ENCODE results near the gene SLMAP.

- TF ChIP-seq, protein P1, sequence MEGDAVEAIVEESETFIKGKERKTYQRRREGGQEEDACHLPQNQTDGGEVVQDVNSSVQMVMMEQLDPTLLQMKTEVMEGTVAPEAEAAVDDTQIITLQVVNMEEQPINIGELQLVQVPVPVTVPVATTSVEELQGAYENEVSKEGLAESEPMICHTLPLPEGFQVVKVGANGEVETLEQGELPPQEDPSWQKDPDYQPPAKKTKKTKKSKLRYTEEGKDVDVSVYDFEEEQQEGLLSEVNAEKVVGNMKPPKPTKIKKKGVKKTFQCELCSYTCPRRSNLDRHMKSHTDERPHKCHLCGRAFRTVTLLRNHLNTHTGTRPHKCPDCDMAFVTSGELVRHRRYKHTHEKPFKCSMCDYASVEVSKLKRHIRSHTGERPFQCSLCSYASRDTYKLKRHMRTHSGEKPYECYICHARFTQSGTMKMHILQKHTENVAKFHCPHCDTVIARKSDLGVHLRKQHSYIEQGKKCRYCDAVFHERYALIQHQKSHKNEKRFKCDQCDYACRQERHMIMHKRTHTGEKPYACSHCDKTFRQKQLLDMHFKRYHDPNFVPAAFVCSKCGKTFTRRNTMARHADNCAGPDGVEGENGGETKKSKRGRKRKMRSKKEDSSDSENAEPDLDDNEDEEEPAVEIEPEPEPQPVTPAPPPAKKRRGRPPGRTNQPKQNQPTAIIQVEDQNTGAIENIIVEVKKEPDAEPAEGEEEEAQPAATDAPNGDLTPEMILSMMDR (IDR thresholded peaks at IDR 0.05; ENCODE audit: insufficient read depth, low read length, poor library complexity, severe bottlenecking) = no peak
- no peak for TF ChIP-seq EZH2phosphoT487 (conservative IDR thresholded peaks at IDR 0.05; ENCODE audit: low read length)
Observed at GRCh38 chr3:57793737-57794187, 37.7 kb downstream of the SLMAP start.
